Activated naive CD4-positive, alpha-beta T cell (primary cell): ENCODE data around the gene CSRP2.

Source experiments
- DNase-seq, 4 experiments: peaks; one replicate each; lab custom pipeline; 2025; lab: John Stamatoyannopoulos, UW

CSRP2 gene

GRCh38 chr12:76878899-76879709, at the start of gene CSRP2:
Gene CSRP2, minus strand, starts transcription at chr12:76879019. Its CDS starts 12,759 bp downstream, at chr12:76866260.
- peak in 2 of 4 experiments; percentile 10 to 38 for DNase-seq

- DNase-seq, result peak in 1 of 4 experiments; percentile 1
These were observed 48.5 kb upstream of the CSRP2 start for GRCh38 chr12:76927170-76927784.

- DNase-seq, result no peak
These were observed 46.3 kb upstream of the CSRP2 start for GRCh38 chr12:76925135-76925534.

GRCh38 chr12:76922866-76923265, 44.0 kb upstream of the CSRP2 start:
- DNase-seq, result no peak

GRCh38 chr12:76921891-76922664, 43.3 kb upstream of the CSRP2 start:
- DNase-seq, result no peak

GRCh38 chr12:76921100-76921471, 42.3 kb upstream of the CSRP2 start:
- no peak for DNase-seq

DNA sequence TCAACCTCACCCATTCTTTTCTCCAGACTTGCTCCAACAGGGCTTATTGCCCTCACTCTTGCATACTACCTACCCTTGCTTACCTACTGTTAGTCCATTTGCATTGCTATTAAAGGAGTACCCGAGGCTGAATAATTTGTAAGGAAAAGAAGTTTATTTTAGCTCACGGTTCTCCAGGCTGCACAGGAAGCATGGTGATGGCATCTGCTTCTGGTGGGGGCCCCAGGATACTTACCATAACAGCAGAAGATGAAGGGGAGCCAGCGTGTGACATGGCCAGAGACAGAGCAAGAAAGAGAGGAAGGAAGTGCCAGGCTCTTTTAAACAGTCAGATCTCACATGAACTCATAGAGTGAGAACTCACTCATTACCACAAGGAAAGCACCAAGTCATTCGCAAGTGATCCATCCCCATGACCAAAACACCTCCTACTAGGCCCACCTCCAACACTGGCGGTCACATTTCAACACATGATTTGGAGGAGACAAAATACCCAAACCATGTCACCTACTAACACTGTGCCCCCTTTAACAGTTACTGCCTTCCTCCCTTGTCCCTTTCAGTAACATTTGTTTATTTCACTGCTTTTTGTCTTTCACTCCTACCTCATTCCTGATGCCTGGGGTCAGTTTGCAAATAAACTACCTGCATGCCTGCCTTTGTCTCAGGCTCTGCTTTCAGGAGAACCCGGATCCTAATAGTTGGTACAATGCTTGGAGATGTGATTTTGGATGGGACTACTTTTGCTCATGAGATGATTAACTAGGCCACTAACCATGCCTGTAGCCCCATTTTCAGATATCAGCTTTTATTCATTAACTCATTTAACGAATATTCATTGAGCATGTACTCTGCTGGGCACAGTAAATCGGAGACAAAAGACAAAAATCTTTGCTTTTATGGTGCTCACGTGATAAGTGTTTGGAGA, 41.6 kb upstream of the CSRP2 start:
- DNase-seq, result no peak

DNA sequence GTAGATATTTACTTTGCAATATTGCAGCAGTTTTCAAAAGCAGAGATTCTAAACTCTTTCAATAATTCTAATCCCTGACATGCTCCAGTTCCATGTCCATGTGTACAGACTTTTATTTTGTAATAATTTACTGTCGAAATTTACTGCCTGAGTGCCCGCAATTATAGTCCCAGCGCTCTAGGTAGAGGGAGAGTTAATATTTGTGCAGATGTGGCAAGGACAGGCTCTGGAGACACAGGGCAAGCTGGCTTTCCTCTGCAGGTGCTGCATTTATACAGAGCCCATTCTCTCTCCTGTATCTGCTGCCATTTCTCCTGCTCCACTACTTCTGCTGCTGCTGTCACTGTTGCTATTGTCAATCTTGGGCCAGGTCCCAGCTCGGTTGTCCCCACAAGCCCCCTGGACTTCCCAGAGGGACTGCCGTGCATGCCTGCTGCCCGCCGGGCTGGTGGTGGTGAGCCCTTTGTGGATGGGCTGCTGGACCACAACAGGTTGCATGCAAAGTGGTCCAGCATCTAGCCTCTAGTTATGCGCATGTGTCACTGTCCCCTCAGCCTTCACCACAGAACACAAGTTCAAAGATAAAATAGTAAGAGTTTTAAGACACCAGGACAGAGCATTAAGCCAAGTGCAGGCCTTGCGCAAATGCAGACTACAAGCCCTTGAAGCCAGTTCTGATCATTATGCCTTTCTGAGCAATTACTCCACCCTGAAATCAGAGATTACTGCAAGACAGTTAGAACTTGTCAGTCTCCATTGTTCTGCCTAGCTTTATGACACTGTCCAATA, 40.8 kb upstream of the CSRP2 start:
- DNase-seq, result no peak

DNA sequence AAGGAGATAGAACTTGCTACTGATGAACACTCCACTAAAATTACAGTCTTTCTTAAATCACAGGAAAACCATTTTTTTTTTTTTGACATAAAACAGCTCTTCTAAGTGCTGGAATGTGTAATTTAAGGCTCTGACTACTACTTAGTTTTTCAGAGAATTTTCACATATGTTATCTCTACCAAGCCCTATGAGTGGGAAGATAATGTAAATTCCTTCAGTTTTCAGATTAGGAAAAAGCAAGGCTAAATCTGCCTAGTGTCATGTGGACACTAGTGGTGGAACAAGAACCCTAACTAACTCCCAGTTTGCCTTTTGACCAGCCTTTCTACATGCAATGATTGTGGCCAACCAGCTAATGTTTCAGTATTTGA, 37.3 kb upstream of the CSRP2 start:
- no peak for DNase-seq

GRCh38 chr12:76915361-76916169, 36.7 kb upstream of the CSRP2 start:
- DNase-seq, result no peak

GRCh38 chr12:76914102-76914859, 35.5 kb upstream of the CSRP2 start:
- DNase-seq, result no peak

GRCh38 chr12:76909290-76909689, 30.5 kb upstream of the CSRP2 start:
- no peak for DNase-seq

- no peak for DNase-seq
These were observed 29.6 kb upstream of the CSRP2 start for GRCh38 chr12:76908303-76909017.

DNA sequence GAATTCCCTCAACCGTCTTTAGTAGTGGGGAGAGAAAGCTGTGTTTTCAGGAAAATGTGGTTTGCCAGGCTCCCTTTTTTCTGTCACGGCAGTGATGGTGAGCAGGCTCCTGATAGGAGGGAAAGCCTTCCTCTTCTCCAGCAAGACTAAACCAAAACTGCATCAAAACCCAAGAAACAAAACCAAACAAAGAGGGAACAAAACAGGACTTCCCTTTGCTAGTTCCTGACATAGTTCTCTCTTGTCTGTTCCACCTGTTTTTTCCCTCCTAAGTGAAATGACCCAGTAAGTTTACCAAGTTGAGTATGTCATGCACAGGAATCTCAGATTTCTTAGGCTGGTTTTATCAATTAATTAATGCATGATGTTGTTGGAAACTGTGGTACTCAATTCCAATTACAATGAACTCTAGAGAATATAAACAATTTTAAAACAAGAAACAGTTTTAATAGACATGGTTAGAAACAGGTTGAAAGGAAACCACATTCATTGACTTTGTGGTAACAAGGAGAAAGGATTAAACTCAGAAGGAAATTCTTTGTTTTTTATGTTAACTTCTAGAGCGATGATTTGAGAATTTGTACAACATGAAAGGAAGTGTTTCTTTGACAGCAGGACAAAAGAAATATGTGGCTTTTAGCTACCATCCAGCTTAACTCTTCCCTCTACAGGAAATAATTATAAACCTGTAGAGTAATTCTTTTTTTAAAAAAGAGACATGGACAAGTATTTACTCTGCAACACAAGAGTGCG, 23.0 kb upstream of the CSRP2 start:
- DNase-seq, result no peak

DNA sequence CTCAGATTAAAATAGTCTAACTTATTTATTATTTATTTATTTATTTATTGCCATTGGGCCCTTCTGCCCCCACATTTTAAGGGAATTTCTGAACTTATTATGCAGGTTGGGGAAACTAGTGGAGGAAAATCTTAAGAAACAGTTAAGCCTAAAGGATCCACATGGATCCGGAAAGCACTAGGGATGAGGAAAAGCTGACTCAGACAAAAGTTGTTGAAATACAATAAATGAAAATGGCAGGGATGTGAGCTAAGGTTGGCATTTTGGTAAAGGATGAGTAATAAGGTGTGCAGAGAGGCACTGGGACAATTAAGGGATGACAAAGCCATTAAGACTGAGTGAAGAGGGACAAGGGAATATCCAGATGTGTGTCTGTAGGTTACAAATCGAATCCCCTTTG, 20.7 kb upstream of the CSRP2 start:
- no peak for DNase-seq

GRCh38 chr12:76898442-76898841, 19.6 kb upstream of the CSRP2 start:
- DNase-seq, result no peak

GRCh38 chr12:76896274-76896673, 17.5 kb upstream of the CSRP2 start:
- no peak for DNase-seq

DNA sequence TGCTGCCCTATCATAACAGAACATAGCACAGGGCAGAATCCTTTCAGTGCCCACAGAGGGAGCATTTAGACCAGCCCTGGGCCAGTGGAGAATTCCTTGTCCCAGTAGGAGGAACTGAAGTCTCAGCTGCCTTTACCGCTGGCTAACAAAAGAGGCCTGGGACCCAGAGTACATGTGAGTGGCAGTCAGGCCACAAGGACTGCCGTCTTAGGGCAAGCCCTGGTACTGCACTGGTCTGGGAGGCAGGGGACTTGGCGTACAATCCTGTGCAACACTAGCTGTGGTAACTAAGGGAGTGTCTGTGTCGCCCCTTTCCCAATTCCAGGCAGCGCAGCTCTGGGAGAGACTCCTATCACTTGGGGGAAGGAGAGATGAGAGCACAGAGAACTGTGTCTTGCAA, 17.0 kb upstream of the CSRP2 start:
- no peak for DNase-seq
